ENCODE data around the gene EML1.

DNA sequence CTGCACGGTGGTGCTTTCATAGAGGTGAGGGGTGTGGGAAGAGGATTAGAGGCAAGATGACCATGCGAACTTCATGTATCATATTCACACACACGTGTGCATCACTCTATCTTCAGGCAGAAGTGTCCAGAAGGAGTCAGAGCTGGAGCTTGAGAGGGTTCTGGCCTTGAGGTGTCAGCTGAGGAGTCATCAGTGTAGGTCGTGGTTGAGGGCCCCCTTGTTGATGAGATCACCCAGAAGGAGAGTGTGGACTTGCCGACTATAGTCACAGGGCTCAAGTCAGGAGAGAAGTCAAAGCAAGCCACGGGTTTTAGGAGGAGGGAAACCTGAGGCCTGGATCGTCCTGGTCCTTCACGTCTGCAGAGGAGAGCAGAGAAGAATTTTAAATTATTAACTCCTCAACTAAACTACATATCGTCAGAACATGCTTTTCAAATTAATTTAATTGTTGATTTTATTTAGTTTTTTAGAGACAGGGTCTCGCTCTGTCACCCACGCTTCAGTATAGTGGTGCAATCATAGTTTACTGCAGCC lies 25.4 kb downstream of the EML1 start:
- TF ChIP-seq, protein P1, sequence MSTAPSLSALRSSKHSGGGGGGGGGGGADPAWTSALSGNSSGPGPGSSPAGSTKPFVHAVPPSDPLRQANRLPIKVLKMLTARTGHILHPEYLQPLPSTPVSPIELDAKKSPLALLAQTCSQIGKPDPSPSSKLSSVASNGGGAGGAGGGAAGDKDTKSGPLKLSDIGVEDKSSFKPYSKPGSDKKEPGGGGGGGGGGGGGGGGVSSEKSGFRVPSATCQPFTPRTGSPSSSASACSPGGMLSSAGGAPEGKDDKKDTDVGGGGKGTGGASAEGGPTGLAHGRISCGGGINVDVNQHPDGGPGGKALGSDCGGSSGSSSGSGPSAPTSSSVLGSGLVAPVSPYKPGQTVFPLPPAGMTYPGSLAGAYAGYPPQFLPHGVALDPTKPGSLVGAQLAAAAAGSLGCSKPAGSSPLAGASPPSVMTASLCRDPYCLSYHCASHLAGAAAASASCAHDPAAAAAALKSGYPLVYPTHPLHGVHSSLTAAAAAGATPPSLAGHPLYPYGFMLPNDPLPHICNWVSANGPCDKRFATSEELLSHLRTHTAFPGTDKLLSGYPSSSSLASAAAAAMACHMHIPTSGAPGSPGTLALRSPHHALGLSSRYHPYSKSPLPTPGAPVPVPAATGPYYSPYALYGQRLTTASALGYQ (CRISPR knock-in tag; IDR thresholded peaks at IDR 0.05): no peak
- TF ChIP-seq CHD4 (IDR thresholded peaks at IDR 0.05; ENCODE audit: borderline replicate concordance, low read length): no peak
- TF ChIP-seq, protein P2, sequence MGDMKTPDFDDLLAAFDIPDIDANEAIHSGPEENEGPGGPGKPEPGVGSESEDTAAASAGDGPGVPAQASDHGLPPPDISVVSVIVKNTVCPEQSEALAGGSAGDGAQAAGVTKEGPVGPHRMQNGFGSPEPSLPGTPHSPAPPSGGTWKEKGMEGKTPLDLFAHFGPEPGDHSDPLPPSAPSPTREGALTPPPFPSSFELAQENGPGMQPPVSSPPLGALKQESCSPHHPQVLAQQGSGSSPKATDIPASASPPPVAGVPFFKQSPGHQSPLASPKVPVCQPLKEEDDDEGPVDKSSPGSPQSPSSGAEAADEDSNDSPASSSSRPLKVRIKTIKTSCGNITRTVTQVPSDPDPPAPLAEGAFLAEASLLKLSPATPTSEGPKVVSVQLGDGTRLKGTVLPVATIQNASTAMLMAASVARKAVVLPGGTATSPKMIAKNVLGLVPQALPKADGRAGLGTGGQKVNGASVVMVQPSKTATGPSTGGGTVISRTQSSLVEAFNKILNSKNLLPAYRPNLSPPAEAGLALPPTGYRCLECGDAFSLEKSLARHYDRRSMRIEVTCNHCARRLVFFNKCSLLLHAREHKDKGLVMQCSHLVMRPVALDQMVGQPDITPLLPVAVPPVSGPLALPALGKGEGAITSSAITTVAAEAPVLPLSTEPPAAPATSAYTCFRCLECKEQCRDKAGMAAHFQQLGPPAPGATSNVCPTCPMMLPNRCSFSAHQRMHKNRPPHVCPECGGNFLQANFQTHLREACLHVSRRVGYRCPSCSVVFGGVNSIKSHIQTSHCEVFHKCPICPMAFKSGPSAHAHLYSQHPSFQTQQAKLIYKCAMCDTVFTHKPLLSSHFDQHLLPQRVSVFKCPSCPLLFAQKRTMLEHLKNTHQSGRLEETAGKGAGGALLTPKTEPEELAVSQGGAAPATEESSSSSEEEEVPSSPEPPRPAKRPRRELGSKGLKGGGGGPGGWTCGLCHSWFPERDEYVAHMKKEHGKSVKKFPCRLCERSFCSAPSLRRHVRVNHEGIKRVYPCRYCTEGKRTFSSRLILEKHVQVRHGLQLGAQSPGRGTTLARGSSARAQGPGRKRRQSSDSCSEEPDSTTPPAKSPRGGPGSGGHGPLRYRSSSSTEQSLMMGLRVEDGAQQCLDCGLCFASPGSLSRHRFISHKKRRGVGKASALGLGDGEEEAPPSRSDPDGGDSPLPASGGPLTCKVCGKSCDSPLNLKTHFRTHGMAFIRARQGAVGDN (CRISPR knock-in tag; IDR thresholded peaks at IDR 0.05): no peak
- TF ChIP-seq RAD21 (CRISPR knock-in tag; IDR thresholded peaks at IDR 0.05): no peak
- TF ChIP-seq ISL2 (CRISPR knock-in tag; IDR thresholded peaks at IDR 0.05): no peak
- no peak for TF ChIP-seq AHR (CRISPR knock-in tag; IDR thresholded peaks at IDR 0.05)
- TF ChIP-seq BCL3 (CRISPR knock-in tag; IDR thresholded peaks at IDR 0.05): no peak
- TF ChIP-seq, protein P3, sequence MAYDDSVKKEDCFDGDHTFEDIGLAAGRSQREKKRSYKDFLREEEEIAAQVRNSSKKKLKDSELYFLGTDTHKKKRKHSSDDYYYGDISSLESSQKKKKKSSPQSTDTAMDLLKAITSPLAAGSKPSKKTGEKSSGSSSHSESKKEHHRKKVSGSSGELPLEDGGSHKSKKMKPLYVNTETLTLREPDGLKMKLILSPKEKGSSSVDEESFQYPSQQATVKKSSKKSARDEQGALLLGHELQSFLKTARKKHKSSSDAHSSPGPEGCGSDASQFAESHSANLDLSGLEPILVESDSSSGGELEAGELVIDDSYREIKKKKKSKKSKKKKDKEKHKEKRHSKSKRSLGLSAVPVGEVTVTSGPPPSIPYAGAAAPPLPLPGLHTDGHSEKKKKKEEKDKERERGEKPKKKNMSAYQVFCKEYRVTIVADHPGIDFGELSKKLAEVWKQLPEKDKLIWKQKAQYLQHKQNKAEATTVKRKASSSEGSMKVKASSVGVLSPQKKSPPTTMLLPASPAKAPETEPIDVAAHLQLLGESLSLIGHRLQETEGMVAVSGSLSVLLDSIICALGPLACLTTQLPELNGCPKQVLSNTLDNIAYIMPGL (CRISPR knock-in tag; IDR thresholded peaks at IDR 0.05; ENCODE audit: borderline replicate concordance in 1 of 2, low read depth in 1 of 2): no peak
- no peak for TF ChIP-seq ATF3 (CRISPR knock-in tag; IDR thresholded peaks at IDR 0.05)
- no peak for TF ChIP-seq FOXK1 (CRISPR knock-in tag; IDR thresholded peaks at IDR 0.05; ENCODE audit: borderline replicate concordance, low read depth)
- no peak for TF ChIP-seq NFATC3 (CRISPR knock-in tag; IDR thresholded peaks at IDR 0.05)
- TF ChIP-seq HOXA5 (CRISPR knock-in tag; IDR thresholded peaks at IDR 0.05): no peak
- no peak for TF ChIP-seq TCF7L2 (IDR thresholded peaks at IDR 0.05; ENCODE audit: low read depth, low read length)
- no peak for TF ChIP-seq ZNF737 (CRISPR knock-in tag; IDR thresholded peaks at IDR 0.05; ENCODE audit: borderline replicate concordance)
